Keratinocyte (primary cell): ENCODE measurements around the gene CREBL2. TPM values are rescaled to one million over a fixed set of nuclear protein-coding genes. Genes with fewer than 3 reads are reported as not detected.

Experiments used
- DNase-seq: peaks from one replicate; pipeline ENCODE4 v3.0.0-alpha.2; 2011; ENCODE audit warnings: low read depth, missing footprints, low spot score
- FAIRE-seq: peaks from 2 replicates; lab custom pipeline; 2011; peaks lifted over from hg19 to GRCh38; lab: Jason Lieb, UNC
- H2AFZ ChIP-seq: 2 replicates; pipeline ENCODE4 v1.6.0; 2012; ENCODE audit warnings: low read length, control low read depth, inconsistent platforms; ENCODE audit not compliant: control insufficient read depth
- H3K27ac ChIP-seq: 2 replicates; pipeline ENCODE4 v1.5.1; 2011; ENCODE audit warnings: low read length; ENCODE audit not compliant: control insufficient read depth, insufficient read depth
- H3K27me3 ChIP-seq: 3 replicates; pipeline ENCODE4 v1.6.0; 2011; ENCODE audit warnings: low read length; ENCODE audit not compliant: control insufficient read depth, insufficient read depth; ENCODE audit errors: extremely low read depth
- H3K36me3 ChIP-seq, 2 experiments: 2 replicates in 1 of 2; 3 replicates in 1 of 2; pipeline ENCODE4 v1.5.1; 2011; ENCODE audit warnings: low read length in 2 of 2, mild to moderate bottlenecking in 1 of 2; ENCODE audit not compliant: control insufficient read depth in 2 of 2, insufficient read depth in 2 of 2; ENCODE audit errors: extremely low read depth in 1 of 2
- H3K4me1 ChIP-seq: 3 replicates; pipeline ENCODE4 v1.5.1; 2011; ENCODE audit warnings: low read length; ENCODE audit not compliant: control insufficient read depth, insufficient read depth; ENCODE audit errors: extremely low read depth
- H3K4me2 ChIP-seq: 3 replicates; pipeline ENCODE4 v1.6.0; 2011; ENCODE audit warnings: low read depth, low read length; ENCODE audit not compliant: control insufficient read depth, insufficient read depth; ENCODE audit errors: extremely low read depth
- H3K4me3 ChIP-seq, 3 experiments: fragments of 200-600 bp in 1 of 3; sonication (generic) in 1 of 3; 2 replicates in 2 of 3; 3 replicates in 1 of 3; pipeline ENCODE4 v1.5.1; 2011 to 2016; ENCODE audit warnings: low read length in 3 of 3, mild to moderate bottlenecking in 3 of 3, control low read depth in 2 of 3, inconsistent platforms in 1 of 3, low read depth in 1 of 3, mixed read lengths in 1 of 3, mixed run types in 1 of 3, moderate library complexity in 1 of 3; ENCODE audit not compliant: control insufficient read depth in 2 of 3, insufficient read depth in 2 of 3; ENCODE audit errors: extremely low read depth in 1 of 3
- H3K79me2 ChIP-seq: 2 replicates; pipeline ENCODE4 v1.6.0; 2012; ENCODE audit warnings: low read length; ENCODE audit not compliant: control insufficient read depth, insufficient read depth
- H3K9ac ChIP-seq: 3 replicates; pipeline ENCODE4 v1.6.0; 2011; ENCODE audit warnings: low read length; ENCODE audit not compliant: control insufficient read depth, insufficient read depth; ENCODE audit errors: extremely low read depth
- H3K9me1 ChIP-seq: 3 replicates; pipeline ENCODE4 v1.6.0; 2011; ENCODE audit warnings: low read length; ENCODE audit not compliant: control insufficient read depth, insufficient read depth; ENCODE audit errors: extremely low read depth
- H3K9me3 ChIP-seq: 2 replicates; pipeline ENCODE4 v1.5.1; 2012; ENCODE audit warnings: low read depth, low read length; ENCODE audit not compliant: control insufficient read depth
- H4K20me1 ChIP-seq: 3 replicates; pipeline ENCODE4 v1.6.0; 2011; ENCODE audit warnings: low read length; ENCODE audit not compliant: control insufficient read depth, insufficient read depth; ENCODE audit errors: extremely low read depth
- CTCF ChIP-seq, 3 experiments: IDR thresholded peaks in 1 of 3; conservative IDR thresholded peaks in 1 of 3; optimal IDR thresholded peaks in 1 of 3; 2 replicates in 2 of 3; 3 replicates in 1 of 3; pipeline versions ENCODE3 to v1.5.1; 2011; ENCODE audit warnings: low read length in 3 of 3, mild to moderate bottlenecking in 3 of 3, moderate library complexity in 2 of 3, control low read depth in 1 of 3, inconsistent platforms in 1 of 3; ENCODE audit not compliant: insufficient read depth in 2 of 3; ENCODE audit errors: extremely low read depth in 1 of 3
- EZH2 ChIP-seq: IDR thresholded peaks from one replicate; pipeline ENCODE4 v1.6.1; 2012; ENCODE audit warnings: inconsistent platforms, mild to moderate bottlenecking, low read length, moderate library complexity
- dilution Hi-C: fragments of 300-500 bp; cut with MboI; formaldehyde crosslinking; loops from one replicate; pipeline ENCODE4 v1.7.0; 2020; ENCODE audit warnings: low sequenced_read_pairs; ENCODE audit not compliant: extremely low pct_ligation_motif_present
- polyA plus RNA-seq, 5 experiments: library from polyadenylated mRNA; depleted of rRNA in 3 of 5; stranded (reverse) in 3 of 5; stranded (forward) in 1 of 5; unstranded in 1 of 5; fragments of >200 nt; gene quantifications; 1 replicate in 1 of 5; 2 replicates in 3 of 5; 3 replicates in 1 of 5; pipeline versions ENCODE4 v1.2.1 to v1.2.3, GENCODE V29; 2011 to 2012; ENCODE audit warnings: missing spikeins in 2 of 5, low read depth in 1 of 5, low replicate concordance in 1 of 5

Gene CREBL2
- polyA plus RNA-seq, 1 donor (not counting 4 experiments of a cell fraction or from before 2014, with no cell fraction given), result 15.8 TPM

- no peaks in the 10 kb centered on the region for H4K20me1 ChIP-seq
- no peaks in the 10 kb centered on the region for H3K27me3 ChIP-seq
- H3K4me2 ChIP-seq, result no peak overlapping the region
- H3K4me3 ChIP-seq, result no peak overlapping the region
- H3K9me3 ChIP-seq, result no peaks in the 10 kb centered on the region
- H3K79me2 ChIP-seq, result no peaks in the 10 kb centered on the region
- TF ChIP-seq EZH2 (no peak), CTCF (optimal IDR thresholded peaks at IDR 0.05 in 1 of 3, IDR thresholded peaks at IDR 0.05 in 1 of 3, conservative IDR thresholded peaks at IDR 0.05 in 1 of 3; ENCODE audit: extremely low read depth in 1 of 3, insufficient read depth in 2 of 3, low read length in 3 of 3) (no peak)
- H2AFZ ChIP-seq, result no peak overlapping the region
- H3K9ac ChIP-seq, result no peak overlapping the region
- no peaks in the 10 kb centered on the region for H3K36me3 ChIP-seq
- no peaks in the 10 kb centered on the region for H3K4me1 ChIP-seq
- FAIRE-seq, result no peak
- DNase-seq, result no peak
- no peaks in the 10 kb centered on the region for H3K9me1 ChIP-seq
- dilution Hi-C loops, result no loop called here
- H3K27ac ChIP-seq, result no peak overlapping the region
Measured at GRCh38 chr12:12624498-12624992, 12.9 kb downstream of the CREBL2 start.

GRCh38 chr12:12626471-12626870 is 14.8 kb downstream of the CREBL2 start:
- dilution Hi-C loops, result no loop called here
- FAIRE-seq (no peak), DNase-seq (no peak)
- Histone ChIP-seq H3K9me3 (no peaks in the 10 kb centered on the region), H2AFZ (no peak overlapping the region), H3K79me2 (peaks cover 2% of the 10 kb centered on the region), H3K9ac (no peak overlapping the region), H3K36me3 (no peaks in the 10 kb centered on the region), H3K9me1 (no peaks in the 10 kb centered on the region), H3K27me3 (no peaks in the 10 kb centered on the region), H4K20me1 (no peaks in the 10 kb centered on the region), H3K4me1 (no peaks in the 10 kb centered on the region), H3K4me2 (no peak overlapping the region), H3K27ac (no peak overlapping the region), H3K4me3 (no peak overlapping the region)
- TF ChIP-seq CTCF (optimal IDR thresholded peaks at IDR 0.05 in 1 of 3, IDR thresholded peaks at IDR 0.05 in 1 of 3, conservative IDR thresholded peaks at IDR 0.05 in 1 of 3; ENCODE audit: extremely low read depth in 1 of 3, insufficient read depth in 2 of 3, low read length in 3 of 3) (no peak), EZH2 (no peak)
